ENCODE data around the gene VPS13D.

The VPS13D gene

DNA sequence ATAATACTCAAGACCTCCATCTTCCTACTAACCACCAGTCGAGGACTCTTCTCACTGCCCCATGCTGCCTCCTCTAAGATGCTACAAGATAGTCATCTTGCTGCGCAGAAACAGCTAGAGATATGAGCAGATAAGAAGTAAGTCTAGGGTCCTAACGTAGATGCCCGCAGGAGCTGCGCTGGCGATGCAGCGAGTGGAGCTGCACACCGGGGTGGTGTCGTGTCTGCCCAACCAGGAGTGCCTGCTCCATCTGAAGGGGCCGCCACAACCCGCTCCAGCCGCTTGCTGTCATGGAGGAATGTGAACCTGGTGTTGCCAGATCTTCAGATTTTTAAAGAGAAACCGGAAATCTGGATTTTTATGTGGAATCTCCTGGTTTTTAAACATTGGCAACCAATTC is 175.1 kb downstream of the VPS13D start:
- DNase-seq (ENCODE audit: low spot score) = no peak

DNA sequence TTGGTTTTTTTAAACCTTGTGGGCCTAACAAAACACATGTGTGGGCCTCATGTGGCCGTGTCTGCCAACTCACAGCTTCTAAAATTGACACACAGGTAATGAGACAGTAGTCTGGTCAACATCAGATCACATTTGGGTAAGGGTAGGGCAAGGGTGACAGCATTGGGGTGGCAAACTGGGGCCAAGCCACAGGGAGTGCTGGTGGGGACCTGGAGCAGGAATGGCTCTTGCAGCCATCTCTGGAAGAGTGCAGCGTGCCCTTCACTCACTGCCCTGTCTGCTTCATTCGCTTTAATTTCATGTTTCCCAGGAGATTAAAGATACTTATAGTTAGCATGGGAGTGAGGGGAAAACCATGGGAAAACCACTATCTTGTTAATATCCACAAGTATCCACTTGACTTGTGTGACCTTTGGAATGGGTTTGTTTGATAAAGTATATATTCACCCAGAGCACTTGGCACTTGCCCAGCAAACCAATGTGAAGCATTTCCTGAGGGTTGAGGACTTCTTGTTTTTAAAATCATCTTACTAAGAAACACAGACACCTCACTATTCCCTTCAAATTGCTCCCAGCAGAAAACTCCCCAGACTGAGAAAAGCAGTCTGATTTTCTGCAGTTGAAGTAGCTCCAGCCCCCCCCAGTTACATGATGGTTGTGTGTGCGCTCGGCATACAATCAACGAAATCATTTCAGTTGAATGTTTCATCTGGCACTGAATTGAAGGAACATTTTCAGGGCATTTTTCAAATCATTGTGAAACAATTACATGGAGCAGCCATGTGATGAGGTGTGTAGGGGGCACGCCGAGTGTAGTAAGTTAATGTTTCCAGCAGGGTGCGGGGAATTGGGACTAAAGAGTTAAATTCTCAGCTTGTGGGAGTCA is 175.7 kb downstream of the VPS13D start:
- no peak for DNase-seq (ENCODE audit: low spot score)

DNA sequence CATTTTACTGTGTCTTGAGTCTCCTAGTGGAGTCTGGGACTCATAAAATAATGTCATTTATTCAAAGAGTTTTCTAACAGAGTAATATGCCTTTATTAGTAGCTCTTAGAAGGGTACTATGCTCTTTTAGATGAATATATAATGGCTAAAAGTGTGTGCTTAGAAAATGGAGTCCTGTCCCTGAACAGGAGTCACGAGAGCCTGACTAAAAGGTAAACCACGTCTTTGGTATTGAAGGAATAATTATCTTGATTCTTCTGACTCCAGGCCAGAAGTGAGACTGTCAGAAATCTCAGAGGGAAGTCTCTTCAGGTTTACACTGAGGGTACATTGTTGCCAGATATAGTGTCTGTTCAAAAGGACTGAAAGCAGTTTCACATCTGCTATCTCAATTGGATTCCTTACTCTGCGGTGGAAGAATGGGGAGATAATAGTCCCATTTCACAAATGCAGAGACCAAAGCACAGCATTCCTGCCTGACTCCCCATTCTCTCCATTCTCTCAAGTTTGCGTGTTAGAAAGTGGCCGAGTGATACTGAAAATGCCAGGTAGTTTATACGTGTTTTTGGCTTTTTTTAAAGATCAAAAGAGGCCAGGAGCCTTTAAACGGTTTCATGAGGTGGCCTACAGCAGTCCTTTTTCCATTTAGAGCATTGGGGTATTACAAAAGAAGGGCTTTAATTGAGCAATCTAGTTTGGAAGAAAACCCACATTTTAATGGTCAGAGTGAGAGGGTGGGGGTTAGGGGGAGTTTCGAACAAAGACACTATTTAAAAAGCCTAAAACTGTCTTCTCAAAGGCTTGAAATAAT is 176.6 kb downstream of the VPS13D start:
- no peak for DNase-seq (ENCODE audit: low spot score)

DNA sequence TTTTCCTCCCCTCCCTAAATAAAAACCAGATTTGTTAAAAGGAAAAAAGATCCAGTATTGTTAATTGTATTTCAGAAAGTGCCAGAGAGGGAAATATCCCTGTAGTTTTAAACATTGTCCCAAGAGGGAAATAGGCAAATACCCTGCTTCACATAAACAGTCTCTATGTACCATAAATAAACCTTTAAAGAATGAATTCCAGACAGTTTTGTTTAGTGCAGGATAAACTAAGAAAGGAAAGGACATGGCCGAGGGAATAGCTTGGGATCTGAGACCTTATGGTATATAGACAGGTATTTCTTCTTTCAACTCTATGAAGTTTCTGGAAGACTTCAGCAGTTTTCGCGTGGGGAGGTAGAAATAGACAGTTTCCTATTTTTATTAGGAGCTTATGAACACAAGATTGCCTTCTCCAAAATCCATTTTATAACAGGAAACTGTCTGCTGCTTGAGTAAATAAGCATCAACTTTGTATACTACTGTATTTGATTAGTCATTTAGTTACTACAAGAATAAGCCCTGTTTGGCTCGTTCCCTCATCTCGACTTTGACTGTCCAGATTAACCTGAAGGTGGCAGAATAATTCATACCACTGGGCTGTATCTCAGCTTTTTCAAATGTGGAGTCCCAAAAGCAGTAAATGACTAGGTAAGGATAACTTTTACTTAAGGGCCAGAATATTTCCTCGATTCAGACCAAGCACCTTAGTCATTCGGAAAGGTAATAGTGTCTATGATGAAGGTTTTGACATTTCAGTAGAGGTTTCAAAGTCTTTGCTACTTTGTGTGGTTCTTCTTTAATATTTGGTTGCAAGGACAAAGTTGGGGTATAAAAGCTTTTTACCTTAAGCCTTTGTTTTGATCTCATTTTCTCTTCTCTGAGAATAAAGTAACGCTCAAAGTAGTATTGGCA is 177.5 kb downstream of the VPS13D start:
- no peak for DNase-seq (ENCODE audit: low spot score)

DNA sequence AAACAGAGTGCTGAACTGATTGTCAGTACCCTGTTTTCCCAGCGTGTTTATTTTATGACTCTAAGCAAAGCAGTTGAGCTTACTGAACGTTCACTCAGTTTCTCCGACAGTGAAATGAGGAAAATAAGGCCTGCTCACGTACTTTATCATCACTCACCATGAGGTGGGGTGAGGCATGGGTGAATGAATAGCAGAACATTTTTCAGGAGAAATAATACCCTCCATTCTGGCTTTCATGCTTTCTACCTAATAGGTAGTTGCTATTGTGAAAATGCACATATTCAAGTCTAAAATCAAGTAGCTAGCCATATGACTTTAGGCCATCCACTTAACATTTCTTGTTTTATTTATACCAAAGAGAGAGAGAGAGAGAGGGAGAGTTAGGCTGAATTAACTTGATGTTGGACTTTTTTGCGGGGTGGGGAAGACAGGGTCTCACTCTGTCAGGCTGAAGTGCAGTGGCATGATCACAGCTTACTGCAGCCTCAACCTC is 178.2 kb downstream of the VPS13D start:
- no peak for DNase-seq (ENCODE audit: low spot score)

DNA sequence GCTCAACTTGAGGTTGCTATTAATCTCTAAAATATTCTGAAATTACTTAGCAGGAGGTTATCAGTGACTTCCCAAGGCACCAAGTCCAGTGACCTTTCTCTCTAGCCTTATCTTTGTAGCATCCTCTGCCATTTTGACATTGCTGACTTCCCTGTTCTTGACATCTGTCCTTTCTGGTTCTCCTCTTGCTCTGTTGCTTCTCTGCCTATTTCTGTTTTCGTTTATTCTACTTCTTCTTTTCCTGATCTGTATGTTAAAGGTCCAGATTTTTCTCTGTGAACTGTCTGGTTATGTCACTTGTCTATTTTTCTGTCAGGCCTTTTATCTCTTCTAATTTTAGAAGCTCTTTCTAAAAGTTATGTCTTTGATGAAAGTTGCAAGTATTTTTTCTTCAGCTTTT is 178.8 kb downstream of the VPS13D start:
- no peak for DNase-seq (ENCODE audit: low spot score)

DNA sequence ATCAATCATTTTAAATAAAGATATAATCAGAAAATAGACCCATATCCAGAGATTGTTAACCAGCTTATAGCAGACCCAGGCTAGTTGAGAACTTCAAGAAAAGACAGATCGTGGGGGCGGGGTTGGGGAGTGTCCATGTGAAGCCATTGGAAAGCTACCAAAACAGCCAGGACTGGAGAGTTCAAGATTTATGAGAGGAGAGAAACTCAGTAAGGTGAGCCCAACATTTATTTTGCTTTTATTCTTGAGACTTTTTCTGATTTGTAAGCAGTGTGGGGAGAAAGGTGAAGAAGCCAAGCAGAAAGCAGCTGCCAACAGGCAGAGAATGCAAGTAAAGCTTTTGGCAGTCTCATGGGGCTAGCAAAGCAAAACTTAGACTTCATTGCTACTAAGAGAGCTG is 179.9 kb downstream of the VPS13D start:
- DNase-seq (ENCODE audit: low spot score) = no peak

DNA sequence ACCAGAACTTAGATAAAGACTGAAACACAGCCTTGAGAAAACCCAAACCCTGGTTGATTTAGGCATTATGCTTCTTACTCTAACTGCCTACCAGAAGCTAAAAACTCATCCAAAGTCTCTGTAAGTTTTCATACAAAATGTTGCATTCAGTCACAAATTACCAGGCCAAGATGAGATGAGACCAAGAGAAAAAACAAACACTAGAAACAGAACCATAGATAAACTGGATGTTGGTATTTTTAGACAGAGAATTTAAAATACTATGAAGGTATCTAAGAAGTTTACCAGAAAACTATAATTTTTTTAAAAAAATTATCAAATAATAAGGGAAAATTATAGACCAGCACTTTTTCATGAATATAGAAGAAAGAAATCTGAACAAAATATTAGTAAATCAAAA is 180.5 kb downstream of the VPS13D start:
- no peak for DNase-seq (ENCODE audit: low spot score)

DNA sequence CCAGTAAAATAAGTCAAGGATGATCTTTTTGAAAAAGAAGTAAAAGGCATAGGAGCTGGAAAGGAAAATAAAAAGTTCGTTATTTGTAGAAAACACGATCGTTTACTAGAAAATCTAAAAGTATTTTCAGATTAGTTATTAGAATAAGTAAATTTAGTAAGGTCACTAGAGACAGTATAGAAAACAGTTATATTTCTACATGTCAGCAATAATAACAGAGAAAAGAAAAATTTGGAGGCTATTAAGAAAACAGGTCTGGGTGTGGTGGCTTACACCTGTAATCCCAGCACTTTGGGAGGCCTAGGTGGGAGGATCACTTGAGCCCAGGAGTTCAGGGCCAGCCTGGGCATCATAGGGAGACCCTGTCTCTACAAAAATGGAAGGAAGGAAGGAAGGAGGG is 181.3 kb downstream of the VPS13D start:
- DNase-seq (ENCODE audit: low spot score) = no peak

DNA sequence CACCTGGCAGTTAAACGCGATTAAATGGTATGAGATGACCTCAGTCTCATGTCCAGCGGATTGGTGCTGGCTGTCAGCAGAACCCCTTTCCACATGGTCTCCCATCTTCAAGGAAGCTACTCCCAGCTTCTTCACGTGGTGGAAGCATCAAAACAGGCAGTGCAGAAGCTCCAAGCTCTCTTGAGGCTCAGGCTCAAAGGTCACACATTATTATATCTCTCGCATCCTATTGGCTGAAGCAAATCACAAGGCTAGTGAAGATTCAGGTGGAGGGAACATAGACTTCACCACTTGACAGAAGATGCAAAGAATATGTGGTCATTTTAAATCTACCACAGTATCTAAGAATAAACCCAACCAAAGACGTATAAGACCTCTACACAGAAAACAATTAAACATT is 181.9 kb downstream of the VPS13D start:
- DNase-seq (ENCODE audit: low spot score) = no peak

DNA sequence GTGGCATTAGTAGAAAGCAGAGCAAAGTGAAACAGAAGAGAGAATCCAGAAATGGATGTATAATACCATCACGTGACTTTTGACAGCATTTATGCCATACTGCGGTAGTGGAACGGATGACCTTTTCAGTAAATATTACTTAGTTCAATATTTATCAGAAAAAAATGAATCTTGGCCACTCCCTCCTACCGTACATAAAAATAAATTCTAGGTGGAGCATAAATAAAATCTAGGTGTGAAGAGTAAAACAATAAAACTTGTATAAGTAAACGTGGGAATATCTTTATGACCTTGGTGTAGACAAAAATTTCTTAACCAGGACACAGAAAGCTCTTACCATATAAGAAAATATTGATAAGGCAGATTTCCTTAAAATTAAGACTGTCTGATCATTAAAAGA is 182.6 kb downstream of the VPS13D start:
- no peak for DNase-seq (ENCODE audit: low spot score)

DNA sequence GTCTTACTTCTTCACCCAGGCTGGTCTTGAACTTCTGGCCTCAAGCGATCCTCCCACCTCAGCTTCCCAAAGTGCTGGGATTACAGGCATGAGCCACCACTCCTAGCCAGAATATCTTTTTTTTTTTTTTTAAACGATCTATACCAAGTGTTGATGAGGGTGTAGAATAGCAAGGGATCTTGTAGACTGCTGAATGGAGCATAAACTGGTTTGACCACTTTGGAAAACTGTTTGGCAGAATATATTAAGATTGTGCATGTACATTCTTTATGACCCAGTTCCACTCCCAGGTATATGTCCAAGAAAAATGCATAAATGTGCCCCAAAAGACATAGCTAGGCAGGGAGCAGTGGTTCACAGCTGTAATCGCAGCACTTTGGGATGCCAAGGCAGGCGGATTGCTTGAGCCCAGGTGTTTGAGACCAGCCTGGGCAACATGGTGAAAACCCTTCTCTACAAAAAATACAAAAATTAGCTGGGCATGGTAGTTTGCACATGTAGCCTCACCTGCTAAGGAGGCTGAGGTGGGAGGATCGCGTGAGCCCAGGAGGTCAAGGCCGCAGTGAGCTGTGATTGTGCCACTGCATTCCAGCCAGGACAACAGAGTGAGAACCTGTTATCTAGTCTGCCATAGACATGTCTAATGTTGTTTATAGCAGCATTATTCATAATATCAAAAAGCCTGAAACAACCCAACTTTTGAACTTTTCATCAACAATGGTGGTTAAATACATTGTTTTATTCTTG is 184.0 kb downstream of the VPS13D start:
- no peak for DNase-seq (ENCODE audit: low spot score)

DNA sequence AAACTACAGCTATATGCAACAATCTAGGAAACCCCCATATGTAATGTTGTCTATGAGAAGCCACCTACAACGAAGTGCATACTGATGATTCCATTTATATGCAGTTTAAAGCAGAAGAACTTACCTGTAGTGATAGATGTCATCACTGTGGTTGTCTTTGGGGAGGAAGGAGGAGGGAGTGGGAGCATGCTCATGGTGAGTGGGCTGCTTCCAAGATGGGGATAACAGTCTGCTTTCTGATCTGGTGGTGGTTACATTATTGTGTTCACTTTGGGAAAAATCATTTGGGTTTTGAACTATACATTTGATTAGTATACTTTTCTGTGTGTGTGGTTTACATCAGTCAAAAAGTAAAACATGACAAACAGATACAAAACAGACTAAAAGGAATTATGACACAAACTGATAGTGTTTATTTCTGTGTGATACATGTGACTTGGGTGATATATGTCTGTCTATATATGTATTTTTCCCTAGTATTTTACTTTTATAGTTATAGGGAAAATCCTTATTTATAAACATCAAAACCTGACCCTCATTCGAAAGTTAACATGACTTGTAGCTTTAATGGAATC is 184.7 kb downstream of the VPS13D start:
- DNase-seq (ENCODE audit: low spot score) = no peak

DNA sequence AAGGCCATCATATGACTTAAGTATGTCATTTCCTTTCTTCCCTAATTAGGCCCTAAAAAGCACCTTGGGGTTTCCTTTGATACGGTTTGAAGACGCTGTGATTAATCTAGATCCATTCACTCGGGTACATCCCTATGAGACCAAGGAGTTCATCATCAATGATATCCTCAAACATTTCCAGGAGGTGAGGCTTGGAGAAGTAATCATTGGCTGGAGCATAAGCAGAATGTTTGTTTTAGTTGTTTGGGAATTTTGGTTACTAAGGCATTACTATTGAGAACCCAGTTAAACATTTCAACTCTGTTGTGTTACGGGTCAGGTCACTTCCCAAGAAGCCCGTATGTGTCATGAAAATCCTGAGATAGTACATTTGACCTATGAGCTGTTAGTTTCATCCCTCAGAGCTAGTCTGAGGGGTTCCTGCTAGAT is 185.2 kb downstream of the VPS13D start:
- DNase-seq (ENCODE audit: low spot score) = no peak

DNA sequence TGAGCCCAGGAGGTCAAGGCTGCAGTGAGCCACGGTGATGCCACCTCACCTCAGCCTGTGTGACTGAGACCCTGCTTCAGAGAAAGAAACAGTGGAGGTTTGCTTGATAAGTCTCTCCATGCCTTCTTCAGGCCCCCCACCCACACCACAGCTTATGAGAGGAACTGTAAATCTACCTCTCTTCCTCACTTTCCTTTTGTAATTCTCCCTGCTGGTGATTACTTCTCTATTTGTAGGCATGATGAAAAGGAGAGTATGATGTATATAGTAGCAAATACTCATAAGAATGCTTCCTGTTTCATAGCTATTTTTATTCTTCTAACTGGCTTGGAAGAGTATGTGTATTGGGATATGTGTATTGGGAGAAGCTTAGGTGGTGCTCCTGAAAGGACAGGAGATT is 186.3 kb downstream of the VPS13D start:
- no peak for DNase-seq (ENCODE audit: low spot score)

DNA sequence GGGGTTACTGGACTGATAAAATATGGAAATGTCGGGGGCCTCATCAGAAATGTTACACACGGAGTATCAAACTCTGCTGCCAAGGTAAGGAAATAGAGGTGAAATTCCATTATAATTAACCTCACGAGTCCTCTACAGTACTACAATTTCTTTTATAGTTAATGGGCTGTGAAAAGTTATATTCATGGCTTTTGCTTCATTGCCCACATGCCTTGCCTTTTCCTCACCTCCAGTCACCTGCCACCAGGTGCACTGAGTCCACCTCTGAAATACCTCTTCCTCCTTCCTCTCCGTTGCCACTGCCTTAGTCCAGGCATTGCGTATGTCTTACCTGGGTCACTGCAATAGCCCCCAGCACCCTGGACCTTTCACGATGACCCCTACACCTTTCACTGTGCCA is 186.9 kb downstream of the VPS13D start:
- DNase-seq (ENCODE audit: low spot score) = no peak

DNA sequence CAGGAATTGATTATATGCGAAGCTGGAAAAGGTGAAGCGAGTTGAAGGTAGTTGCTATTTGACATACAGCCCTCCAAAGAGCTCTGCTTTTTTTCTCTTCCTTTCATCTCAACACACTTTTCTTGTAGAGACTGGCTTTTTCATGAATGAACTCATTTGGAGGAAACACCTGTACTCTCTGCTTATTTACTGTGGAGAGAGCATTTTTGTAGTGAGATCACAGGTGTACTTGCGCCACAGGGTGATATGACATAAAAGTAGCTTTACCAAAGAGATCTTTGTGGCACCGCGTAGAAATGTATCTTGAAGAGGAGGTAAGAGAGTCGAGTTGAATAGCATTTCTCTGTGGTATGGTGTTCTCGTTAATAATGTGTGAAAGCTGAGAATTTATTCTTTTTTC is 187.6 kb downstream of the VPS13D start:
- no peak for DNase-seq (ENCODE audit: low spot score)

DNA sequence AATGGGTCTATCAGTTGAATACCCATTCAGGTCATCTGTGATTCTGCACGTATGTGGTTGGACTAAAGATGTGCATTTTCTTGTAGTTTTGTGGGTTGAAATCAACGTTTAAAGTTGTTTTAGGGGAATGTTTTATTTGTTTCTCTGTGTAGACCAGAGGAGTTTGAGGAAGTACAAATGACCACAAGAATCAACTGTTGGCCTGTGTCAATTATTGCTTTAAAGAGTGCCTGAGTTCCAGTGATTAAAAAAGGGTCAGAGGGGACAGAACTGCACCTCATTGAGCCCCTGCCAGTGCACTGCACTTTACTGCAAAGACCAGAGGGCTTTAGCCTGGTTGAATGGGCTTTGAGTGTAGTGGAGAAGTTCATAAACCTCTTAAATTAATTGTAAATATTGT is 190.3 kb downstream of the VPS13D start:
- DNase-seq (ENCODE audit: low spot score) = no peak

DNA sequence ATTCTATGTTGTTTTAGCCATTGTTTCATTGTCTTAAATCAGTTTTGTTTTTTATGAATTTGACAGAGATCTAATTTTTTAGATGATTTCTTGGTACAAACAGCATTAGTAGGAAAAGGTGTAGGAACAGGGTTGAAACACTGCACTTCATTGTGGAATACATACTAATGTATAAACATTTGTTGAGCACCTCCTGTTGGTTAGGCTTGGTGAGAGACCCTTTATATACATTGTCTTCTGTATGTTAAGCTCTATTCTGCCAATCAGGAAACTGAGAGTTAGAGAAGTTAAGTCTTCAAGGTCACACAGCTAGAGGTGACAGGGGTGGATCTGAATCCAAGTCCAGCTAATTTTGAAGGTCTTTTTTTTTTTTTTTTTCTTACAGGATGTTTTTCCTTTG is 192.7 kb downstream of the VPS13D start:
- DNase-seq (ENCODE audit: low spot score) = no peak

DNA sequence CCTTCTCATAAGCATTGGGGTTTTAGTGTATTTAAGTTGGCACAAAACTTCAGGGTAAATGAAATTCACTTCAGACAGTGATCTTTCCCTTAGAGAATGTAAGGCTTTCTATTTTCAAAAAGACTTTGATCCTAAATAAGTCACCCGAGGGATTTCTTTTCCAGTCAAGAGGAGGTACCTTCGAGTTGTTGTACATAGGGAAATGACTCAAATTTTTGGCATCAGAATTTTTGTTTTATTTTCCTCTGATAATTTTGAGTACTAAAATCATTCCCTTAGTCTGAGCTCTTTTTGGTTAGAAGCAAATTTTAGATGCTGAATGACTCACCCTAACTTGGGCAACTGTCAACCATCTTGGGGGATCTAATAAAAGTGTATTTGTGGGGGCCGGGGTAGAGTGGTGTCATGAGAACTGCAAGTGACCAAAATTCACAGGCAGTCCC is 194.3 kb downstream of the VPS13D start:
- no peak for DNase-seq (ENCODE audit: low spot score)

DNA sequence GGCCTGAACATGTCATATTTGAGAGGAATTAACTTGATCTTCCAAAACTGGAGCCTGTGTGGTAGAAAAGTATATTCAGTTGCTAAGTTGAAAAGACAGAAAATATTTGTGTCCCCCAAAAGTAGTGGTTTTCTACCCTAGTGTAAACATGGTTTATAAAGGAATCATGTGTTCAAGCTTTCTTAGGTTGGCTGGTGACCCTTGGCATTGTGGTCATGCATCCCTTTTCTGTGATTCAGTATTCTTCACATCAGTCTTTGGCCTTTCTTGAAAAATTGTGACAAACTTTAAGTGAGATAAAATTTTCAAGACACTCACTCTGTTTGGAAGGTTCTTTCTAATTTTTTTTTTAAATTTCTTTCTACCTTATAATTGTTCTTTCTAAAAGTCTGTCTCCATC is 195.0 kb downstream of the VPS13D start:
- no peak for DNase-seq (ENCODE audit: low spot score)

Measured in germinal center (tissue), 1 donor.